Tibial artery (tissue), 4 donors: Measurements from ENCODE around the gene BCAP29.

Experiments used
- DNase-seq, 2 donors: peaks; one replicate each; pipeline ENCODE4 v3.0.0-alpha.2; 2019
- H3K27ac ChIP-seq, 2 donors: fragments of 200-600 bp; sonication (generic) in 1 of 2; 1 replicate in 1 of 2; 2 replicates in 1 of 2; pipeline ENCODE4 v1.5.1; 2018 to 2019; ENCODE audit warnings: mild to moderate bottlenecking in 1 of 2
- H3K27me3 ChIP-seq, 2 donors: fragments of 200-600 bp; sonication (generic) in 1 of 2; one replicate each; pipeline versions ENCODE4 v1.5.1 to v1.6.0; 2016 to 2019
- H3K36me3 ChIP-seq, 3 donors: fragments of 200-600 bp; sonication (generic) in 2 of 3; one replicate each; pipeline ENCODE4 v1.5.1; 2016 to 2019; ENCODE audit warnings: mild to moderate bottlenecking in 2 of 3
- H3K4me1 ChIP-seq, 4 donors: fragments of 200-600 bp; sonication (generic) in 2 of 4; 1 replicate in 3 of 4; 2 replicates in 1 of 4; pipeline ENCODE4 v1.5.1; 2016 to 2019
- H3K4me3 ChIP-seq, 2 donors: fragments of 200-600 bp; sonication (generic) in 1 of 2; 1 replicate in 1 of 2; 2 replicates in 1 of 2; pipeline ENCODE4 v1.5.1; 2018 to 2019; ENCODE audit warnings: mild to moderate bottlenecking in 2 of 2
- H3K9me3 ChIP-seq, 3 donors: fragments of 200-600 bp; sonication (generic) in 1 of 3; one replicate each; pipeline ENCODE4 v1.5.1; 2016 to 2019
- intact Hi-C: fragments of 100-400 bp; cut with DNase I; formaldehyde crosslinking; loops from one replicate; pipeline ENCODE4 v1.15.0; 2023; ENCODE audit warnings: low total_unique reads
- TF ChIP-seq, protein P1 (sequence below), 2 experiments: fragments of 200-600 bp in 1 of 2; fragments of 450-650 bp in 1 of 2; IDR thresholded peaks; one replicate each; pipeline ENCODE4 v1.5.1; 2017 to 2019; ENCODE audit warnings: antibody characterized with exemption in 2 of 2, mild to moderate bottlenecking in 1 of 2, moderate library complexity in 1 of 2

BCAP29 gene

DNA sequence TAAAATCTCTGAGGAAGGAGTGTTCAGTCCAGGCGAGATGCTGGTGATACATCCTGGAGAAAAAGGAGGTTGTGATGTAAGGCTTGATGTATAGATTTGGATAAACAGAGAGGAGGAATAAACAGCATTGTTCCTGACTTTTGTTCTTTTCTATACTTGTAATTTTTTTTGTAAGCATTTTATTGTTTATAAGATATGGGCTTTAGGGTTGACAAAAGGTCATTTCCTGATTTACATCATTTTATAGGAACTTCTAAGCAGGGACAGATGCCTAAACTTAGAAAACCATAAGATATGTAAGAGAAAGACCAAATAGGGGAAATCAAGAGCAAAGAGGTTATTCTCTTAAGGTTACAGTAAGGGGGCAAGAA, 63.9 kb downstream of the BCAP29 start:
- DNase-seq: no peak
- no peaks in the 10 kb centered on the region for H3K27me3 ChIP-seq
- TF ChIP-seq, protein P1, sequence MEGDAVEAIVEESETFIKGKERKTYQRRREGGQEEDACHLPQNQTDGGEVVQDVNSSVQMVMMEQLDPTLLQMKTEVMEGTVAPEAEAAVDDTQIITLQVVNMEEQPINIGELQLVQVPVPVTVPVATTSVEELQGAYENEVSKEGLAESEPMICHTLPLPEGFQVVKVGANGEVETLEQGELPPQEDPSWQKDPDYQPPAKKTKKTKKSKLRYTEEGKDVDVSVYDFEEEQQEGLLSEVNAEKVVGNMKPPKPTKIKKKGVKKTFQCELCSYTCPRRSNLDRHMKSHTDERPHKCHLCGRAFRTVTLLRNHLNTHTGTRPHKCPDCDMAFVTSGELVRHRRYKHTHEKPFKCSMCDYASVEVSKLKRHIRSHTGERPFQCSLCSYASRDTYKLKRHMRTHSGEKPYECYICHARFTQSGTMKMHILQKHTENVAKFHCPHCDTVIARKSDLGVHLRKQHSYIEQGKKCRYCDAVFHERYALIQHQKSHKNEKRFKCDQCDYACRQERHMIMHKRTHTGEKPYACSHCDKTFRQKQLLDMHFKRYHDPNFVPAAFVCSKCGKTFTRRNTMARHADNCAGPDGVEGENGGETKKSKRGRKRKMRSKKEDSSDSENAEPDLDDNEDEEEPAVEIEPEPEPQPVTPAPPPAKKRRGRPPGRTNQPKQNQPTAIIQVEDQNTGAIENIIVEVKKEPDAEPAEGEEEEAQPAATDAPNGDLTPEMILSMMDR (IDR thresholded peaks at IDR 0.05): no peak
- no peaks in the 10 kb centered on the region for H3K4me1 ChIP-seq
- no peak overlapping the region for H3K27ac ChIP-seq
- H3K9me3 ChIP-seq: no peaks in the 10 kb centered on the region
- H3K4me3 ChIP-seq: no peak overlapping the region
- intact Hi-C loops: no loop called here
- H3K36me3 ChIP-seq: no peaks in the 10 kb centered on the region

GRCh38 chr7:107644309-107644974, 64.4 kb downstream of the BCAP29 start:
- no peaks in the 10 kb centered on the region for H3K9me3 ChIP-seq
- H3K27ac ChIP-seq: no peak overlapping the region
- H3K36me3 ChIP-seq: no peaks in the 10 kb centered on the region
- intact Hi-C loops: no loop called here
- no peaks in the 10 kb centered on the region for H3K27me3 ChIP-seq
- no peak overlapping the region for H3K4me3 ChIP-seq
- TF ChIP-seq, protein P1 (IDR thresholded peaks at IDR 0.05): no peak
- no peaks in the 10 kb centered on the region for H3K4me1 ChIP-seq
- DNase-seq: no peak

GRCh38 chr7:107652642-107653041, 72.6 kb downstream of the BCAP29 start:
- Histone ChIP-seq H3K27ac (no peak overlapping the region), H3K36me3 (no peaks in the 10 kb centered on the region), H3K9me3 (no peaks in the 10 kb centered on the region), H3K4me1 (no peaks in the 10 kb centered on the region), H3K27me3 (no peaks in the 10 kb centered on the region), H3K4me3 (no peak overlapping the region)
- no peak for DNase-seq
- intact Hi-C loops: no loop called here
- TF ChIP-seq, protein P1 (IDR thresholded peaks at IDR 0.05): no peak

DNA sequence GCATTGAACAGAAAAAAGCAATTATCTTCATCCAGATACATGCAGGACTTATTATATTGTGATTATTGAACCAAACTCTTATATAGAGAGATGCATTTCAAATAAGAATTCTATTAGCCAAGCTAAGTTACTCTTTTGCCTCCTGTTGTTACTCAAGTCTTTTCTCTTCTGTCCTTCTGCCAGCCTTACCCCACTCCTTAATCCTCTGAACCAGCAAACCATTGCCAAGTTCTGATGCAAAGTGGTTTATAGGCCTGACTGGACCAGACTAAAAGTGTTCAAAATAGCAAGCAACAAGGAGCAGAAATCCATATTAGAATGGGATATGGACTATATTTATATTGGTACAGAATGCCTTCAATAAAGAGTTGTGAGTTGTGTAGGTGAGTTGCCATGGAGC, 78.4 kb downstream of the BCAP29 start:
- H3K4me3 ChIP-seq: no peak overlapping the region
- no peaks in the 10 kb centered on the region for H3K9me3 ChIP-seq
- intact Hi-C loops: no loop called here
- peaks cover 0 to 23% of the 10 kb centered on the region in 2 donors for H3K27me3 ChIP-seq
- peaks cover 0 to 20% (median 17%) of the 10 kb centered on the region in 4 donors for H3K4me1 ChIP-seq
- no peak overlapping the region for H3K27ac ChIP-seq
- no peak for DNase-seq
- H3K36me3 ChIP-seq: no peaks in the 10 kb centered on the region
- TF ChIP-seq, protein P1 (IDR thresholded peaks at IDR 0.05): no peak

DNA sequence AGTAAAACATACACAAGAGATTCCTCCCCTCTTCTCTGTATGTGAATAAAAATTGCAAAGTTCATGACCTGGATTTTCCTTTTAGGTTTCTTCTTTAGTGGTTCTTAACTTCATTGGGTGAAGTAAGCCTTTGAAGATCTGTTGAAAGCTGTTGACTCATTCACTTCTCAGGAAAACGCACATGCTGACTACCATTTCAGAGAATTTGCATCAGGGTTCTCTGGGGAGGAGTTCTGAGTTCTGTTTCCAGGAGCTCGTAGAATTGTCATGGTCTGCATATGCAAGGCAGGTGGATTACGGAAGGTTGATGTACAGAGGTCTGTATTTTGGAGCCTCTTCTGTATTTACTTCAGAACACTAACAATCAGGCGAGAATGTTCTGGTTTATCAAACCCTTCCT, 79.6 kb downstream of the BCAP29 start:
- intact Hi-C loops: no loop called here
- no peaks in the 10 kb centered on the region for H3K9me3 ChIP-seq
- H3K36me3 ChIP-seq: no peaks in the 10 kb centered on the region
- no peak overlapping the region for H3K4me3 ChIP-seq
- TF ChIP-seq, protein P1 (IDR thresholded peaks at IDR 0.05): no peak
- DNase-seq: no peak
- H3K27ac ChIP-seq: no peak overlapping the region
- peaks cover 0 to 23% of the 10 kb centered on the region in 2 donors for H3K27me3 ChIP-seq
- H3K4me1 ChIP-seq: peaks cover 0 to 20% (median 17%) of the 10 kb centered on the region in 4 donors
